Measurements from ENCODE around the gene MBP.

DNA sequence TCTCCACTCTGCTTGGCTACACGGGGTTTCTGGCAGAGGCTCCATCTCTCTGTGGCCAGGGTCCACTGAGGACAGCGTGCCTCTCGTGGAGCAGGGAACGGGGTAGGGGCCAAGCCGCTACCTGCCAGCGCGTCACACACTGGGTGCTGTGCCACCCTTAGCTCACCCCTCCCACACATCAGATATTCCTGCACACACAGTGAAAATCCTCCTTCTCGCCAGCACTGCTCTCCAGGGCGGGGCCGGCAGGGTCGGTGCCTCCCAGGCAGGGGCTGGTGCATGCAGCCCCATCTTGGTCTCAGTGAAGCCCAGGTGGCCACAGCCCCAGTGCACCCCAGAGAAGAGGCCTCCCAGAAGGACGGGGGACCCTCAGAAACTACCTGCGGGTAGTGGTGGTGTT lies 124.6 kb downstream of the MBP start:
- TF ChIP-seq HDGF (IDR thresholded peaks at IDR 0.05; ENCODE audit: borderline replicate concordance): no peak
- TF ChIP-seq FOXM1 (IDR thresholded peaks at IDR 0.05; ENCODE audit: borderline replicate concordance): no peak
- no peak for TF ChIP-seq BHLHE40 (IDR thresholded peaks at IDR 0.05; ENCODE audit: borderline replicate concordance)
- TF ChIP-seq ARNT (IDR thresholded peaks at IDR 0.05): no peak
- TF ChIP-seq CTBP1 (IDR thresholded peaks at IDR 0.05; ENCODE audit: borderline replicate concordance): no peak
- TF ChIP-seq FOXA1 (IDR thresholded peaks at IDR 0.05): no peak
